Keratinocyte (primary cell): Measurements from ENCODE around the gene CUX1. TPM values are rescaled to one million over a fixed set of nuclear protein-coding genes. Genes with fewer than 3 reads are reported as not detected.

Experiments
- DNase-seq: peaks from one replicate; pipeline ENCODE4 v3.0.0-alpha.2; 2011; ENCODE audit warnings: low read depth, missing footprints, low spot score
- FAIRE-seq: peaks from 2 replicates; lab custom pipeline; 2011; peaks lifted over from hg19 to GRCh38; lab: Jason Lieb, UNC
- H2AFZ ChIP-seq: 2 replicates; pipeline ENCODE4 v1.6.0; 2012; ENCODE audit warnings: low read length, control low read depth, inconsistent platforms; ENCODE audit not compliant: control insufficient read depth
- H3K27ac ChIP-seq: 2 replicates; pipeline ENCODE4 v1.5.1; 2011; ENCODE audit warnings: low read length; ENCODE audit not compliant: control insufficient read depth, insufficient read depth
- H3K27me3 ChIP-seq: 3 replicates; pipeline ENCODE4 v1.6.0; 2011; ENCODE audit warnings: low read length; ENCODE audit not compliant: control insufficient read depth, insufficient read depth; ENCODE audit errors: extremely low read depth
- H3K36me3 ChIP-seq, 2 experiments: 2 replicates in 1 of 2; 3 replicates in 1 of 2; pipeline ENCODE4 v1.5.1; 2011; ENCODE audit warnings: low read length in 2 of 2, mild to moderate bottlenecking in 1 of 2; ENCODE audit not compliant: control insufficient read depth in 2 of 2, insufficient read depth in 2 of 2; ENCODE audit errors: extremely low read depth in 1 of 2
- H3K4me1 ChIP-seq: 3 replicates; pipeline ENCODE4 v1.5.1; 2011; ENCODE audit warnings: low read length; ENCODE audit not compliant: control insufficient read depth, insufficient read depth; ENCODE audit errors: extremely low read depth
- H3K4me2 ChIP-seq: 3 replicates; pipeline ENCODE4 v1.6.0; 2011; ENCODE audit warnings: low read depth, low read length; ENCODE audit not compliant: control insufficient read depth, insufficient read depth; ENCODE audit errors: extremely low read depth
- H3K4me3 ChIP-seq, 3 experiments: fragments of 200-600 bp in 1 of 3; sonication (generic) in 1 of 3; 2 replicates in 2 of 3; 3 replicates in 1 of 3; pipeline ENCODE4 v1.5.1; 2011 to 2016; ENCODE audit warnings: low read length in 3 of 3, mild to moderate bottlenecking in 3 of 3, control low read depth in 2 of 3, inconsistent platforms in 1 of 3, low read depth in 1 of 3, mixed read lengths in 1 of 3, mixed run types in 1 of 3, moderate library complexity in 1 of 3; ENCODE audit not compliant: control insufficient read depth in 2 of 3, insufficient read depth in 2 of 3; ENCODE audit errors: extremely low read depth in 1 of 3
- H3K79me2 ChIP-seq: 2 replicates; pipeline ENCODE4 v1.6.0; 2012; ENCODE audit warnings: low read length; ENCODE audit not compliant: control insufficient read depth, insufficient read depth
- H3K9ac ChIP-seq: 3 replicates; pipeline ENCODE4 v1.6.0; 2011; ENCODE audit warnings: low read length; ENCODE audit not compliant: control insufficient read depth, insufficient read depth; ENCODE audit errors: extremely low read depth
- H3K9me1 ChIP-seq: 3 replicates; pipeline ENCODE4 v1.6.0; 2011; ENCODE audit warnings: low read length; ENCODE audit not compliant: control insufficient read depth, insufficient read depth; ENCODE audit errors: extremely low read depth
- H3K9me3 ChIP-seq: 2 replicates; pipeline ENCODE4 v1.5.1; 2012; ENCODE audit warnings: low read depth, low read length; ENCODE audit not compliant: control insufficient read depth
- H4K20me1 ChIP-seq: 3 replicates; pipeline ENCODE4 v1.6.0; 2011; ENCODE audit warnings: low read length; ENCODE audit not compliant: control insufficient read depth, insufficient read depth; ENCODE audit errors: extremely low read depth
- EZH2 ChIP-seq: IDR thresholded peaks from one replicate; pipeline ENCODE4 v1.6.1; 2012; ENCODE audit warnings: inconsistent platforms, mild to moderate bottlenecking, low read length, moderate library complexity
- dilution Hi-C: fragments of 300-500 bp; cut with MboI; formaldehyde crosslinking; loops from one replicate; pipeline ENCODE4 v1.7.0; 2020; ENCODE audit warnings: low sequenced_read_pairs; ENCODE audit not compliant: extremely low pct_ligation_motif_present
- polyA plus RNA-seq, 5 experiments: library from polyadenylated mRNA; depleted of rRNA in 3 of 5; stranded (reverse) in 3 of 5; stranded (forward) in 1 of 5; unstranded in 1 of 5; fragments of >200 nt; gene quantifications; 1 replicate in 1 of 5; 2 replicates in 3 of 5; 3 replicates in 1 of 5; pipeline versions ENCODE4 v1.2.1 to v1.2.3, GENCODE V29; 2011 to 2012; ENCODE audit warnings: missing spikeins in 2 of 5, low read depth in 1 of 5, low replicate concordance in 1 of 5
- TF ChIP-seq, protein P1 (sequence below), 3 experiments: IDR thresholded peaks in 1 of 3; conservative IDR thresholded peaks in 1 of 3; optimal IDR thresholded peaks in 1 of 3; 2 replicates in 2 of 3; 3 replicates in 1 of 3; pipeline versions ENCODE3 to v1.5.1; 2011; ENCODE audit warnings: low read length in 3 of 3, mild to moderate bottlenecking in 3 of 3, moderate library complexity in 2 of 3, control low read depth in 1 of 3, inconsistent platforms in 1 of 3; ENCODE audit not compliant: insufficient read depth in 2 of 3; ENCODE audit errors: extremely low read depth in 1 of 3

CUX1 gene
- polyA plus RNA-seq, 1 donor (not counting 4 experiments of a cell fraction or from before 2014, with no cell fraction given), result 18.3 TPM

DNA sequence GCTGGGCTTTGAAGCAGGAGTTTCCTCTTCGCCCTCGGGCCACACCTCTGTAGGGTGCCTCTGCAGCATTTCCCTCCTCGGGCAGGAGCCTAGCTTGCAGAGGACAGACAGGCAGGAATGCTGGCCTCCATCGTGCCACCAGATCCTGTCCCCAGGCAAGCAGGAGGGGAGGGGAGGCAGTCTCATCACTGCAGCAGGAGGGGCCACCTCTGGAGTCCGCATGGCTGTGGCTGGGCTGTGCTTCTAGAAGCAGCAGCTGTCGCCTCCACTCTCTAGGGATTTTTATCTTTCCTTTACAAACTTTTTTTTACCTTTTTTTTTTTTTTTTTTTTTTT, 181.4 kb downstream of the CUX1 start:
- DNase-seq (no peak), FAIRE-seq (no peak)
- dilution Hi-C loops, result no loop called here
- no peak overlapping the region for H3K9ac ChIP-seq
- no peak overlapping the region for H3K4me2 ChIP-seq
- H3K27me3 ChIP-seq, result no peaks in the 10 kb centered on the region
- no peaks in the 10 kb centered on the region for H3K4me1 ChIP-seq
- no peaks in the 10 kb centered on the region for H3K79me2 ChIP-seq
- no peaks in the 10 kb centered on the region for H3K9me1 ChIP-seq
- H3K4me3 ChIP-seq, result no peak overlapping the region
- no peaks in the 10 kb centered on the region for H3K9me3 ChIP-seq
- H4K20me1 ChIP-seq, result no peaks in the 10 kb centered on the region
- H3K36me3 ChIP-seq, result no peaks in the 10 kb centered on the region
- no peak for TF ChIP-seq EZH2
- TF ChIP-seq, protein P1, sequence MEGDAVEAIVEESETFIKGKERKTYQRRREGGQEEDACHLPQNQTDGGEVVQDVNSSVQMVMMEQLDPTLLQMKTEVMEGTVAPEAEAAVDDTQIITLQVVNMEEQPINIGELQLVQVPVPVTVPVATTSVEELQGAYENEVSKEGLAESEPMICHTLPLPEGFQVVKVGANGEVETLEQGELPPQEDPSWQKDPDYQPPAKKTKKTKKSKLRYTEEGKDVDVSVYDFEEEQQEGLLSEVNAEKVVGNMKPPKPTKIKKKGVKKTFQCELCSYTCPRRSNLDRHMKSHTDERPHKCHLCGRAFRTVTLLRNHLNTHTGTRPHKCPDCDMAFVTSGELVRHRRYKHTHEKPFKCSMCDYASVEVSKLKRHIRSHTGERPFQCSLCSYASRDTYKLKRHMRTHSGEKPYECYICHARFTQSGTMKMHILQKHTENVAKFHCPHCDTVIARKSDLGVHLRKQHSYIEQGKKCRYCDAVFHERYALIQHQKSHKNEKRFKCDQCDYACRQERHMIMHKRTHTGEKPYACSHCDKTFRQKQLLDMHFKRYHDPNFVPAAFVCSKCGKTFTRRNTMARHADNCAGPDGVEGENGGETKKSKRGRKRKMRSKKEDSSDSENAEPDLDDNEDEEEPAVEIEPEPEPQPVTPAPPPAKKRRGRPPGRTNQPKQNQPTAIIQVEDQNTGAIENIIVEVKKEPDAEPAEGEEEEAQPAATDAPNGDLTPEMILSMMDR (optimal IDR thresholded peaks at IDR 0.05 in 1 of 3, IDR thresholded peaks at IDR 0.05 in 1 of 3, conservative IDR thresholded peaks at IDR 0.05 in 1 of 3; ENCODE audit: extremely low read depth in 1 of 3, insufficient read depth in 2 of 3, low read length in 3 of 3), result no peak
- no peak overlapping the region for H2AFZ ChIP-seq
- no peak overlapping the region for H3K27ac ChIP-seq

DNA sequence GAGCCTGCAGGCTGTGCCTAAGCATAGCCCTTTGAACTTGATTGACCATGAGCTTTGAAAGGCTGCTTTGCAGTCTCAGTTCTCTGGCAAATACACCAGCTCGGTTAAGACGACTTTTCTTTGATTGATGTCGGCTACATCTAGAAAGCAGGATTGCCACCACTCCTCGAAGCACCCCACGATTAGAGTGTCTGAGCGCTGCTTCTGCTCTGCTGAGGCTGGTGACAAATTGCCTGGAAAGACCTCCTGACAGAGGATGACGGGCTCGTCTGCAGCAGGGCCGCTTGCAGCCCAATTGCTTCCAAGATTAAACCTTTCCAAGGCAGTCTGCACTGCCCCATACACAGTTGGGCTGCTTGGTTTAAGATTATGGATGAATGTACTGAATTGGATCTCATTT, 182.0 kb downstream of the CUX1 start:
- no peaks in the 10 kb centered on the region for H3K4me1 ChIP-seq
- H3K4me3 ChIP-seq, result no peak overlapping the region
- dilution Hi-C loops, result no loop called here
- no peak overlapping the region for H3K9ac ChIP-seq
- no peak for DNase-seq
- no peaks in the 10 kb centered on the region for H3K9me1 ChIP-seq
- no peak for FAIRE-seq
- no peak for TF ChIP-seq EZH2
- TF ChIP-seq, protein P1 (optimal IDR thresholded peaks at IDR 0.05 in 1 of 3, IDR thresholded peaks at IDR 0.05 in 1 of 3, conservative IDR thresholded peaks at IDR 0.05 in 1 of 3; ENCODE audit: extremely low read depth in 1 of 3, insufficient read depth in 2 of 3, low read length in 3 of 3), result no peak
- H3K27ac ChIP-seq, result no peak overlapping the region
- no peak overlapping the region for H2AFZ ChIP-seq
- H3K27me3 ChIP-seq, result no peaks in the 10 kb centered on the region
- no peaks in the 10 kb centered on the region for H3K36me3 ChIP-seq
- H4K20me1 ChIP-seq, result no peaks in the 10 kb centered on the region
- no peaks in the 10 kb centered on the region for H3K79me2 ChIP-seq
- H3K4me2 ChIP-seq, result no peak overlapping the region
- no peaks in the 10 kb centered on the region for H3K9me3 ChIP-seq
